Loucy (cell line): ENCODE measurements around the gene LRBA.

Experiments used
- CTCF ChIP-seq: fragments of 200-600 bp; sonication (generic); conservative IDR thresholded peaks from 2 replicates; pipeline ENCODE4 v1.5.1; 2014; ENCODE audit warnings: mild to moderate bottlenecking, antibody characterized with exemption, low read length
- EZH2phosphoT487 ChIP-seq: fragments of 200-600 bp; IDR thresholded peaks from 2 replicates; pipeline ENCODE4 v1.6.1; 2018; ENCODE audit warnings: antibody characterized with exemption, mild to moderate bottlenecking, moderate library complexity, borderline replicate concordance

GRCh38 chr4:150358691-150359090 is 656.4 kb downstream of the LRBA start:
- TF ChIP-seq CTCF (no peak), EZH2phosphoT487 (no peak)
